ENCODE measurements around the gene XPR1.
"Not testable (repeated sequence)": the region's sequence is repeated elsewhere in the genome, so short reads cannot be mapped to it uniquely, and the experiment has no call there.

The XPR1 gene

DNA sequence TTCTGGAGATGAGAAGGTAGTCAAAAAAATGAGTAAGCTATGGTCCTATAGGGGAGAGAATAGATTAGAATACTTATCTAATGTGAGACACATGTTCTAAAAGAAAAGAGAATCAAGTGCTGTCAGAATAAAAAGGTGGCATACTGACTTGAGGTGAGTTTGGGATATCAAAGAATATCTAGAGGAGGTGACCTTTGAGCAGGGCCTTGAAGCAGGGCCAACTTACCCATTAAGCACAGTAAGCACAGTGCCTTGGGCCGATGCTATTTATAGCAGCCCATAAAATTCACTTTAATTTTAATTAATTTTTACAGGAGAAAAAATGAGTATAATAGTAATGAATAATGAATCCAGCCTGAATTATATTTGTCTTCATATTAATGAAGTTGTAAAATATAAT lies 92.2 kb downstream of the XPR1 start:
- DNase-seq = no peak

DNA sequence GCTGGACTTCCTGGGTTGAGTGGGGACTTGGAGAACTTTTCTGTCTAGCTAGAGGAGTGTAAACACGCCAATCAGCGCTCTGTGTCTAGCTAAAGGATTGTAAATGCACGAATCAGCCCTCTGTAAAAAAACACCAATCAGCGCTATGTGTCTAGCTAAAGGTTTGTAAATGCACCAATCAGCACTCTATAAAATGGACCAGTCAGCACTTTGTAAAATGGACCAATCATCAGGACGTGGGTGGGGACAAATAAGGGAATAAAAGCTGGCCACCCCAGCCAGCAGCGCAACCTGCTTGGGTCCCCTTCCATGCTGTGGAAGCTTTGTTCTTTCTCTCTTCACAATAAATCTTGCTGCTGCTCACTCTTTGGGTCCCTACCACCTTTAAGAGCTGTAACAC lies 94.2 kb downstream of the XPR1 start:
- not testable (repeated sequence) for DNase-seq

DNA sequence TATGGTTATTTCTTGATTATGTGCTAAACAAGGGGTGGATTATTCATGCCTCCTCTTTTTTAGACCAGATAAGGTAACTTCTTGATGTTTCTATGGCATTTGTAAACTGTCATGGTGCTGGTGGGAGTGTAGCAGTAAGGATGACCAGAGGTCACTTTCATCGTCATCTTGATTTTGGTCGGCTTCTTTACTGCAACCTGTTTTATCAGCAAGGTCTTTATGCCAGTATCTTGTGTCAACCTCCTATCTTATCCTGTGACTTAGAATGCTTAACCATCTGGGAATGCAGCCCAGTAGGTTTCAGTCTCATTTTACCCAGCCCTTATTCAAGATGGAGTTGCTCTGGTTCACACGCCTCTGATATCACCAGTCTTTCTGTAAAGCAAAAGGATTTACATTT lies 95.9 kb downstream of the XPR1 start:
- not testable (repeated sequence) for DNase-seq

DNA sequence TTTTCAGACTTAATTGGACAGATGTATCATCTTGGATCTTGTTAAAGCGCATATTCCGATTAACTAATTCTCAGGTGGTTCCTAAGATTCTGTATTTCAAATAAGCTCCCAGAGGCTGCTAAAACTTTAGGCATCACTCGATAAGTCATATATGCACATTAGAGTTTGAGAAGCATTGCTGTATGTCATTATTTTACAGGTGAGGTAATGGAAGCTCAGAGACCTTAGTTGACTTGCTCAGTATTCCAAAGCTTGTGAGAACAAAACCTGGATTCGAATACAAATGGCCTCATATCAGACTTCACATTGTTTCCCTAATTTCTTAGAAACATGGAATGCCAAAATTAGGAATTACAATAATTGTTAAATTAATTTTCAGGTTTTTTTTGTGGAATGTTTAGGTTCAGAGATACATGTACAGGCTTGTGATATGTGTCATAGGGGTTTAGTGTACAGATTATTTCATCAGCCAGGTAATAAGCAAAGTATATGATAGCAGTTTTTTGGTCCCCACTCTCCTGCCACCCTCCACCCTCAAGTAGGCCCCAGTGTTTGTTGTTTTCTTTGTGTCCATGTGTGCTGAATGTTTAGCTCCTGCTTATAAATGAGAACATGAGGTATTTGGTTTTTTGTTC lies 96.8 kb downstream of the XPR1 start:
- no peak for DNase-seq

DNA sequence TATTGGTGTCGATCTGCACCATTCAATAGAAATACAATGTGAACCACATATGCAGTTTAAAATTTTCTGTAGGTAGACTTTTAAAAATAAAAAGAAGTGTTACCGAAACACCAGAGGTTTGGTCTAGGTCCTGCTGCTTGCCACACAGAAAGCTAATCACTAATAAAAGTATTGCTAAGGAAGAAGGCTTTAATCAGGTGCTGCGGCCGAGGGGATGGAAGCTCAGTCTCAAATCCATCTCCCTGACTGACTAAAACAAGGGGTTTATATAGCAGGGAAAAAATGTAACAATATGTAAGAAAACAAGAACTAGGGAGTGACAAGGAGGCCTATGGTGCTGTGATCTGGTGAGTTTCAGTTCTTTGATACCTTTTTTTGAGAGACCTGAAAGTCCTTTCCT lies 99.3 kb downstream of the XPR1 start:
- no peak for DNase-seq

DNA sequence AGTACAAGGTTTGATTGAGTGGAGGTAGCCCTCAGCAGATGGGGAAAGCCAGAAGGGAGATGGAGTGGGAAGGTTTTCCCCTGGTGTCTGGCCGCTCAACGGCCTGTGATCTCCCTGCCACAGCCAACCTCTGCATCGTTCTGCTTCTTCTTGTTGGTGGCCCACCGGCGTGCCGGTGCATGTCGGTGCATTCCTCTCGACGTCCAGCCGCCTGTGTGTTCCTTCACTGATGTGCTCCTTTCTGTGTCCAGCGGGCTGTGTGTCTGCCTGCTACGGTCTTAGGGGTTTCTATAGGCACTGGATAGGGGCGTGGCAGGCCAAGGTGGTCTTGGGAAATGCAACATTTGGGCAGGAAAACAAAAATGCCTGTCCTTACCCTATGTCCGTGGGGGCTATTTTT lies 101.0 kb downstream of the XPR1 start:
- no peak for DNase-seq

DNA sequence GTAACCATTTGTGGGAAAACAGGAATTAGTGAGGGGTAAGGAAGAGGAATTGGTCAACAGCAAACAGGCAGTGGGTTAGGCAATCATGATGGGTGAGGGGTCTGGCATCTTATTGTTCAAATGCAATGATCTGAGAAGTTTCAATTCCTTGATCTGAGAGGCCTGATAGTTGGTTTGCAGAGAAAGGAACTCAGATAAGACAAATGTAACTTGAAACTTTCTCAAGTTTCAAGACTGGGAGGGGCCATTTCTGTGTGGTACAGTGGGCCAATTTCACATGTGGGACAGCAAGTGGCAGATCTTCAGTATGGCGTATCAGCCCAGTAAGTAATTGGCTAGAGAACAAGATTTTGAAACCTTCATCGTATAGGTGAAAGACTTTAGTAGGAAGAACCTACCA lies 102.5 kb downstream of the XPR1 start:
- DNase-seq = no peak

DNA sequence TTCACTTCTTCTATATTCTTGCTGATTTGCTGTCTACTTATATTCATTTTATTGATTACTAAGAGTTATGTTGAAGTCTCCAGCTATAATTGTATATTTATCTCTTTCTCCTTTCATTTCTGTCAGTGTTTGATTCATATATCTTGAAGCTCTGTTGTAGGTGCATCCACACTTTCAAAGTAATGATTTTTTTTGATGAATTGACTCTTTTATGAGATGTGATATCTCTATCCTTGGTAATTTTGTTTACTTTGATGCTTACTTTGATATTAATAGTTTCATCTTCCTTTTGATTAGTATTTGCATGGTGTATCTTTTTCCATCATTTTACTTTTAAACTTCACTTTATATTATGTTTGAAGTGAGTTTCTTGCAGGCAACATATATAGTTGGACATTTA lies 110.8 kb downstream of the XPR1 start:
- no peak for DNase-seq

DNA sequence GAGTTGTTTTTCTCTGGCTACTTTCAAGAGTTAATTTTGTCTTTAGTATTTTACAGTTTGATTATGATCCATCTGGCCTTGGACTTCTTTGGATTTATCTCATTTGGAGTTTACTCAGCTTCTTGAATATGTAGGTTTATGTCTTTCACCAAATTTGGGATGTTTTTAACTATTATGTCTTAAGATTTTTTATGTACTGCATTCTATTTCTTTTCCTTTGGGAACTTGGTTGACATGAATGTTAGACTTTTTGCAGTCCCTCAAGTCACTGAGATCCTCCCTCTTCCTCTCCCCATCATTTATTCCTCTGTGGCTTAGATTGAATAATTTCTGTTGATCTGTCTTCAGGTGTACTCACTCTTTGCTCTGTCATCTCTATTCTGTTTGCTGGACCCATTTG lies 112.0 kb downstream of the XPR1 start:
- DNase-seq = no peak

DNA sequence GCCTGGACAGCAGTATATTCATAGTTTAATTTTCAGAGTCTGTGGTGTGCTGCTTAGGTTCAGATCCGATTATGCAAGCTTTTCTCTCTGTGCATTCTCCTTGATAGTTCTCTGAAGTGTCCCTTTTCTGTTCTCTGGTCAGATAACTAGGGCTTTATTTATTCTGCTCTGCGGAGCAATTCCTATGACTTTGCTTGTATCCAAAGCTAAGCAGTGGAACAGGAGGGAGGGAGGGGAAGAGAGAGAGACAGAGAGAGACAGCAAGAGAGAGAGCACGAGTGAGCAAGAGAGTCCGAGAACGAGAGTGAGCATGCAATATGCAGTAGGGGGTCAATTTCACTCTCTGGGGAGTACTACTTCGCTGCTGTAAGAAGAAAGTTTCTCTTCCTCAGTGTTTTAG lies 113.3 kb downstream of the XPR1 start:
- DNase-seq = no peak

DNA sequence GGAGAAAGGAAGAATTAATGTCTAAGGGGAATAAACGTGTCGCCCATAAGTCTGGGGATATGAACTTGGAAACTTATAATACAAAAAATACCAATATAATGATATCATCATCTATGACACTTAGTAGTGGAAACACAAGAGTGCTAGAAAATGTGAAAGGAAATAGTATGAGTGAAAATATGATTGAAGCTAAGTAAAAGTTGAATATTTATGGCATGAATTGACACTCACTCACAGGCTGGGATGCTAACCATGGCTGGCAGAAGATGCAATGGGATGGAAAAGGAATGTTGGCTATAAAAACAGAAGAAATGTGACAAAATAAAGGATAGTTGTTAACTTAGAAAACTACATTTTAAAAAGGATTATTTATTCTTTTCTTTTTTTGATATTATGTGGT lies 120.1 kb downstream of the XPR1 start:
- DNase-seq = no peak

DNA sequence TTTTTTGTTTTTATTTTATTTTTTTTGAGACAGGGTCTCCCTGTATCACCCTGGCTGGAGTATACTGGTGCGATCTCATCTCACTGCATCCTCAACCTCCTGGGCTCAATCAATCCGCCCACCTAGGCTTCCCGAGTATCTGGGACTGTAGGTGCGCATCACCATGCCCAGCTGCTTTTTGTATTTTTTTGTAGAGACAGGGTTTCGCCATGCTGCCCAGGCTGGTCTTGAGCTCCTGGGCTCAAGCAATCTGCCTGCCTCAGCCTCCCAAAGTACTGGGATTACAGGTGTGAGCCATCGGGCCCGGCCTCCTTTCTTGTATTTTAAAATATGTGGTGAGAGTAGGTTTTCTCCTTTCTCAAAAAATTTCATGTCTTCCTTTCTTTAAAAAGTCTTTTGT lies 122.6 kb downstream of the XPR1 start:
- DNase-seq = no peak

DNA sequence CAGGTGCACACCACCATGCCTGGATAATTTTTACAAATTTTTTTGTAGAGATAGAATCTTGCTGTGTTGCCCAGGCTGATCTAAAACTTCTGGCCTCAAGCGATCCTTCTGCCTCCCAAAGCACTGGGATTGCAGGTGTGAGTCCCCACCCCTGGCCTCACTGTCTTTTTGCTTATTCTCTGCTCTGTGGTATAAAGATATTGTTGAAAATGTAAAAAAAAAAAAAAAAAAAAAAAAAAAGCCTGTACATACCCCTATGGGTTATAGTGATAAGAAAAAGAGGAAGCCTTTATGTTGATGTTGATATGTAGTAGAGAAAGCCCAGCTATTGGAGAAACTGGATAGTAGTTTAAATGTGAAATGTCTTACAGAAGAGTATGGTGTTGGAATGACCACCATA lies 125.8 kb downstream of the XPR1 start:
- no peak for DNase-seq

DNA sequence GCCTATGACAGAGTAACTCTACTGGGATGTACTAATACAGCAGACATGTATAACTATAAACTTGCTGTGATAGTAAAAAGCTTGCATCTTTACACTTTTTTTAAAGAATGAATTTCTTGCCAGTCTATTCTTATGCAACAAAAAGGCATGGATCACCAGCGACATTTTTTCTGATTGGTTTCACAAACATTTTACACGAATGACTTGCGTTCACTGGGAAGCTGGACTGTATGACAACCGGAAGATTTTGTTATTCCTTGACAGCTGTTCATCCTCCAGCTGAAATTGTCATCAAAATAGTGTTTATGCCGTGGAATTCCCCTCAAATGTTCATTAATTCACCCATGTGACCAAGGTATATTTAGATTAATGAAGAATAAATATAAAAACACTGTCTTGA lies 131.0 kb downstream of the XPR1 start:
- DNase-seq = no peak

DNA sequence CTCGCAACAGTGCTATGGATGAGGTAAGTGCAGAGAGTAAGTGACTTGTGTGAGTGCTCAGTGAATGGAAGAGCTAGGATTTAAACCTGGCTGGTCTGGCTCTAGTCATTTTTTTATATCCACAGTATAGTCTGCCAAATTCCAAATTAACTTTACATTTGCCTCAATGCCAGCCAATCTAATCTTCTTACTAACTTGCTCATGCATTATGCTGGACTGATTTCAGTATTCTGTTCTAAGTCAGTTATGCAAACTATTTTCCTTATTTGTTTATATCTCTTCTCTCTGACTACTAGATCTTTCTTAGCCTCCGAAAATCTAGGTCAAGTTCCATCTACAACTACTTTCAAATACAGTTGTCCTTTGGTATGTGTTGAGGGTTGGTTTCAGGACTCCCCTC lies 133.3 kb downstream of the XPR1 start:
- DNase-seq = no peak

DNA sequence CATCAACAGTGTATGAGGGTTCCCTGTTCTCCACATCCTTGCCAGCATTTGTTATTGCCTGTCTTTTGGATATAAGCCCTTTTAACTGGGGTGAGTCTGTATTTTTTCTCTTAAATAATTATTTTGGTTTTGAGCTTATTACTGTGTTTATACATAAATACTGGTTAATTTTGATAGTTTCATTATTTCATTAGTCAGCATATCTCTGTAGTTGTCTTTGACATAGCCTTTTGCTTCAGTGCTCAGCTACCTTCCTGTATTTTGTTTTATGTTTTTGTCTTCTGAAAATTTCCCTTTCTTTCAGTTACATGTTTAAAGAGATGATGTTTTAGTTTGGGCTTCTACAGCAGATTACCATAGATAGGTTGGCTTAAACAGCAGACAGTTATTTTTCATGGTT lies 138.1 kb downstream of the XPR1 start:
- no peak for DNase-seq

DNA sequence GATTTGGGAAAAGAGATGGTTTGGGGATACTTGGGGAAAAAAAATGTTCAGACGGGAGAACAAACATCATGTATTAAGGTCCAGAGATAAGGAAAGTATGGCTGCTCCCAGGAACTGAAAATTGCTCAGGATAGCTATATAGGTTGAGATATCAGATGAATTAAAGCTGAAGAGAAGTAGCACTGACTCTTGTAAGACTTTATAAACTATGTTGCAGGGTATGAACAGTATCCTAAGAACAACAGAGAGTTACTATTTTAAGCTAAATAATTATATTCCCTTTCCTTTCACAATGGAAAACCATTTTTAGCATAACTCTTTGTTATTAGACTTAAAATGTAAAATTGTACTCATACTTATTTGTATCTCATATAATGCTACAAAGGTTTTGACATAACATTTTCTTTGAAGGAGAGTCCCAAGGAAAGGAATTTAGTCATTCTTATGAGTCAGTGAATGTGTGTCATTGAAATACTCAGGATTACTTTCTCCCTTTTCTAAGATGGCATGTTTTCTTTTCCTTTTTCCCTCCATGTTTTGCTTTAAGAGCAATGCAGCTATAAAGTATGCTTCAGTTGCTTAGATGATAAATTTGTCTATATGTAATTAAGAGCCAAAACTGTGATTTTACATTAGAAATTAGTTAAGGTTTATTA lies 141.5 kb downstream of the XPR1 start:
- DNase-seq = no peak

DNA sequence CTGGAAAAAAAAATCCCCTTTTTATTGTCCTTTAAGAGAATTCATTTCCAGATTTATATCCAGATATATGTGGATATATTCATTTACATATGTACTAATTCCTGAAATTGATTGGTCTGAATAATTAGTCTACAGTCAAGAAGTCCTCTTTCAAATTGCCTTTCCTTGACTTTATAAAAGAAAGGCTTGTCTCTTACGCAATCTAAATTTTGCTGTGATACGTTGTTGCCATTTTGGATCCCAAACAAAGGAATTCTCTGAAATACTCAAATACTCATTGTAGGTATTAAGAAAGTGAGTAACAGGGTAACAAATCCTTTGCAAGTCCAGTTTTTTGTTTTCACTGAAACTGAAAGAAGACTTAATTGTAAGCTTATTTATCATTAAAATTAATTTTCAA lies 144.0 kb downstream of the XPR1 start:
- no peak for DNase-seq

DNA sequence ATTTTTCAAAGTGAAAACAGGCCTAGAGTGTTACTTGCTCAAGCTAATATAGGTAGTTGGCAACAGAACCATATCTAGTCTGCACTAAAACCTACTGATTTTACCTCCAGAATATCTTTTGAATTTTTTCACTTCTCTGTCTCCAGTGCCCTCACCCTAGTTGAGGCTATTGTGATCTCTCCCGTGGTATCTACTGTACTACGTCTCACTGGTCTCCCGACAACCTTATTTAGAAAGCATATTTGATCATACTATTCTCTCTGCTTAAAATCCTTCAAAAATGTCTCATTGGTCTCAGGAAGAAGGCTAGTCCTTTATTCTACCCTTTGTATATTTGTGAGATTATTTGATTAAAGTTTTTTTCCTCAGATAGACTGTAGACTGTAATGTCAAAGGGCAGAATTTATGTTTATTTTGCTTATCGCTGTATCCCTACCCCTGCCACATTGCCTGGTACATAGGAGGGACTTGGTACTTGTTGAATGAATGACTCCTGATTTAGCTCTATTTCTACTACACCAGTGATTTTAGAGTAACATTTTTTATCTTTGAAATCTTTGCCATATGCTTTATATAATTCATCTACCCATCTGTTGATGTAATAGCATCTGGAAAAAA lies 145.4 kb downstream of the XPR1 start:
- DNase-seq = no peak

DNA sequence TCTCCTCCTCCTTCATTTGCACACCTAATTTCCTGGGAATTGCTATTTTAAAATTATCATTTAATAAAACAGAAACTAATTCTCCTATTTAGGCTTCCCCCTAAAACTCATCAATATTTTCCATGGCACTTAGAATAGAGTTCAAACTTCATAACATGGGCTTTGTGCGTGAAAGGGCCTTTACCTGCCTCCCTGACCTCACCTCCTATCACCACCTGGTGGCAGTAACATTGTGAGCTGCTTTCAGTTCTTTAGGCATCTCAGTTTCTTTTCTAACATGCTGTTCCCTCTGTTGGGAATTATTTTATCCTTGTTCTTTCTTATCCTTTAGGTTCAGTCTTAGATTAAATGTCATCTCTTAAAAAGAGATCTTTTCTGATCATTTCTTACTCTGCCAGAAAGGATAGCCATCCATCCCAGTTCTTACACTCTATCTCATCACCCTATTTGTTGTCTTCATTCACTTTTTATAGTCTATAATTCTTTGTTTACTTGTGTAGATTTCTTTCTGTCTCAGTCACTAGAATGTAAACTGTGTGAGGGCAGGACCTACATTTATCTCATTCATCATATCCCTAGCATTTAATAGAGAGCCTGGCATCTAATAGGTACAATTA lies 147.1 kb downstream of the XPR1 start:
- DNase-seq = no peak

DNA sequence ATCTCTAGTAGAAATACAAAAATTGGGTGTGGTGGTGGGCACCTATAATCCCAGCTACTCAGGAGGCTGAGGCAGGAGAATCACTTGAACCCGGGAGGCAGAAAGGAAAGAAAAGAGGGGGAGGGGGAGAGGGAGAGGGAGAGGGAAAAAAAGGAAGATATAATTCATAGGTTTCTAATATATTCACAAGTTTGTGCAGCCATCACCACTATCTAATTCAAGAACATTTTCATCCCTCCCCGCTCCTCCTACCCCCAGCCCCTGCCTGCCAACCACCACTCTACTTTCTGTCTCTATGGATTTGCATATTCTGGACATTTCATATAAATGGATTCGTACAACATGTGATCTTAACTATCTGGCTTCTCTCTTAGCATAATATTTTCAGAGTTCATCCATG lies 147.8 kb downstream of the XPR1 start:
- DNase-seq = no peak

DNA sequence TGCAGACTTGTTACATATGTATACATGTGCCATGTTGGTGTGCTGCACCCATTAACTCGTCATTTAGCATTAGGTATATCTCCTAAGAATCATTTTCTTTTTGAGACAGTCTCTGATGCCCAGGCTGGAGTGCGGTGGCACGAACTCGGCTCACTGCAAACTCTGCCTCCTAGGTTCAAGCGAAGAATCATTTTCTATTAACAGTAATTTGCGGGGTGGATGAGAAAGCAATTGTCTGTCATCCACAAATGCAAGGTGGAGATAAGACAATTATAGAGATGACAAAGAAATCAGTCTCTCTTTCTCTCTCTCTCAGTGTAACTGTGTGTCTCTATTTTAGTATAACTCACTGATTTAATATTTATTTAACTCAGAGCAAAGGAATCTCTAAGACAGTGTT lies 149.9 kb downstream of the XPR1 start:
- no peak for DNase-seq

DNA sequence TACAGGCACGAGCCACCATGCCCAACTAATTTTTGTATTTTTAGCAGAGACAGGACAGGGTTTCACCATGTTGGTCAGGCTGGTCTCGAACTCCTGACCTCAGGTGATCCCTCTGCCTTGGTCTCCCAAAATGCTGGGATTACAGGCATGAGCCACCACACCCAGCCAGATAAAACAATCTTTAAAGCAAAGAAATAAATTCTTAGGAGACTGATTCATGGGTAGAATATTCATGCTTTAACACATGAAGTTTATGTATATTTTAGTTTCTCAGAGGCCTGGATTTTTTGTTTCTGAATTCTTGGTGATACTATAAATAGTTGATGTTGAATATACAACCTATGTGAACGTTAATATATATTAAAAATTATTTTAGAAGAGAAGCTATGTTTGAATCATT lies 153.5 kb downstream of the XPR1 start:
- DNase-seq = no peak

DNA sequence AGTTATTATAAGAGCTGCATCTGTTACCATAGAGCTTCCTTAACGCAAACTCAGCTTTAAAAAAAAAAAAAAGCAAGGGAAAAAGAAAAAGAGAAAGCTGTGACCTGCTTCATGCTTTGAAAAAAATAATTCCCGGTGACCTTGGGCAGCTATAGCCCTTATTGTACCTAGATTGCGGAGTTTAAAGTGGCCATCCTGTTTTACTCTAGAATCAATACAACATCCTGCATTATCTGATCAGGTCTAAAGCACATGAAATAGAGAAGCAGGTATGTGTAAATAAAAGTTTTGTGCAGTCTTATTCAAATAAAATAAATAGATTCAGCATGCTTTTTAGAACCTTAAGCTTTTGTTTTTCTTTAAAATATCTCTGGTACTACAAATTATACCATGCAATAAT lies 154.1 kb downstream of the XPR1 start:
- DNase-seq = no peak

Data from activated gamma-delta T cell (primary cell).